DOHH2 (cell line): Measurements from ENCODE around the gene MBP.

Source experiments
- H3F3A ChIP-seq: fragments of 200-600 bp; sonication (generic), shearing (Covaris generic); 2 replicates; pipeline ENCODE4 v1.6.0; 2016; ENCODE audit warnings: antibody characterized with exemption, mild to moderate bottlenecking; ENCODE audit not compliant: control insufficient read depth, insufficient read depth
- H3K27ac ChIP-seq: fragments of 200-600 bp; sonication (generic); 2 replicates; pipeline ENCODE4 v1.5.1; 2014; ENCODE audit warnings: low read depth, mild to moderate bottlenecking, low read length, moderate library complexity
- H3K27me3 ChIP-seq: fragments of 200-600 bp; sonication (generic); 2 replicates; pipeline ENCODE4 v1.6.1; 2014; ENCODE audit warnings: mild to moderate bottlenecking, low read length, mixed read lengths; ENCODE audit not compliant: control insufficient read depth
- H3K36me3 ChIP-seq: fragments of 200-600 bp; sonication (generic); 2 replicates; pipeline ENCODE4 v1.6.1; 2014; ENCODE audit warnings: mild to moderate bottlenecking, low read length, moderate library complexity, mixed read lengths; ENCODE audit not compliant: control insufficient read depth
- H3K4me1 ChIP-seq: fragments of 200-600 bp; sonication (generic); 2 replicates; pipeline ENCODE4 v1.6.1; 2014; ENCODE audit warnings: mild to moderate bottlenecking, low read length, mixed read lengths; ENCODE audit not compliant: control insufficient read depth
- H3K4me2 ChIP-seq: fragments of 200-600 bp; sonication (generic); 2 replicates; pipeline ENCODE4 v1.6.0; 2014; ENCODE audit warnings: mild to moderate bottlenecking, low read length, moderate library complexity
- H3K4me3 ChIP-seq: fragments of 200-600 bp; sonication (generic); 2 replicates; pipeline ENCODE4 v1.5.1; 2014; ENCODE audit warnings: mild to moderate bottlenecking, low read length, mixed read lengths
- H3K79me2 ChIP-seq: fragments of 200-600 bp; sonication (generic); 2 replicates; pipeline ENCODE4 v1.6.1; 2014; ENCODE audit warnings: mild to moderate bottlenecking, low read length, mixed read lengths; ENCODE audit not compliant: control insufficient read depth
- H3K9me2 ChIP-seq: fragments of 200-600 bp; sonication (generic); replicated peaks from 2 replicates; pipeline ENCODE4 v1.6.1; 2014; ENCODE audit warnings: mild to moderate bottlenecking, low read length, mixed read lengths; ENCODE audit not compliant: control insufficient read depth
- H3K9me3 ChIP-seq: fragments of 200-600 bp; sonication (generic); 2 replicates; pipeline ENCODE4 v1.6.1; 2014; ENCODE audit warnings: antibody characterized with exemption, low read length, mixed read lengths; ENCODE audit not compliant: control insufficient read depth, insufficient read depth
- H4K20me1 ChIP-seq: fragments of 200-600 bp; sonication (generic); 2 replicates; pipeline ENCODE4 v1.6.0; 2014; ENCODE audit warnings: low read depth, mild to moderate bottlenecking, antibody characterized with exemption, low read length, moderate library complexity; ENCODE audit not compliant: control insufficient read depth, insufficient read depth
- CTCF ChIP-seq: fragments of 200-600 bp; sonication (generic); IDR thresholded peaks from one replicate; pipeline ENCODE4 v1.5.1; 2014; ENCODE audit warnings: antibody characterized with exemption, mild to moderate bottlenecking, low read depth, low read length; ENCODE audit not compliant: poor library complexity, severe bottlenecking
- EZH2phosphoT487 ChIP-seq: fragments of 200-600 bp; sonication (generic); IDR thresholded peaks from 2 replicates; pipeline ENCODE4 v1.6.1; 2017; ENCODE audit warnings: borderline replicate concordance, mild to moderate bottlenecking, antibody characterized with exemption, low read length, moderate library complexity, mixed read lengths

The MBP gene

DNA sequence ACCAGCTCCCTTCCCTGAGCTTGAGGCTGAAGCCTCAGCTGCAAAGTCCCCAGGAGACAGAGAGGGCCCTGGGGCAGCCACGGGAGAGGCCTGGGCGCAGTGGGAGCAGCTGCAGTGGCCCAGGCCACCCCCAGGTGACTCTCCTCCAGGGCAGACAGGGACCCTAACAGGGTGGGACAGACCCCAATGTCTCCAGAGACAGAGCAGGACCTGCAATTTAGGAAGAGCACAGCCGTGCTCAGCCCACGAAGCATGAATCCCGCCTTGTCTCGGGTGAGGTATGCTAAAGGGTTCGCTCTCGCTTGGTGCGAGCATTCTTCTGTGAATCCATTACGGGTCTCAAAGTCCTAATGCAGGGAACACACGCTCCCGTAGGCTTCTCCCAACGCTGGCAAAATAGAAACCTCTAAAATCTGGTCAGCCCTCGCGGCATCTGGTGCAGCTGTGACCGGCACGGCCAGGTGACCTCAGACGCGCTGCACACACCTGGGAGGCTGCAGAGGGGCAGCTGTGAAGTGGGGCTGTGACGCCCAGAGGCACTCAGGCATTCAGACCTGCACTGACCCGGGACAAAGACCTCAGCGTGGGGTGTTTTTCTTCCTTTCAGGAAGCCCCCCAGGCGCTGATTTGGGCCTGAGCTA, 12.6 kb downstream of the MBP start:
- Histone ChIP-seq H3K4me3 (no peak overlapping the region), H3K27me3 (no peaks in the 10 kb centered on the region), H4K20me1 (peaks cover 10% of the 10 kb centered on the region; the same call in 1 of the 2 replicates), H3F3A (peaks cover 19% of the 10 kb centered on the region), H3K9me3 (no peaks in the 10 kb centered on the region), H3K79me2 (peaks cover 75% of the 10 kb centered on the region), H3K4me1 (peaks cover 40% of the 10 kb centered on the region), H3K4me2 (no peak overlapping the region), H3K9me2 (no peaks in the 10 kb centered on the region), H3K36me3 (peaks cover 8% of the 10 kb centered on the region; the same call in 1 of the 2 replicates), H3K27ac (no peak overlapping the region)
- TF ChIP-seq EZH2phosphoT487, result no peak

DNA sequence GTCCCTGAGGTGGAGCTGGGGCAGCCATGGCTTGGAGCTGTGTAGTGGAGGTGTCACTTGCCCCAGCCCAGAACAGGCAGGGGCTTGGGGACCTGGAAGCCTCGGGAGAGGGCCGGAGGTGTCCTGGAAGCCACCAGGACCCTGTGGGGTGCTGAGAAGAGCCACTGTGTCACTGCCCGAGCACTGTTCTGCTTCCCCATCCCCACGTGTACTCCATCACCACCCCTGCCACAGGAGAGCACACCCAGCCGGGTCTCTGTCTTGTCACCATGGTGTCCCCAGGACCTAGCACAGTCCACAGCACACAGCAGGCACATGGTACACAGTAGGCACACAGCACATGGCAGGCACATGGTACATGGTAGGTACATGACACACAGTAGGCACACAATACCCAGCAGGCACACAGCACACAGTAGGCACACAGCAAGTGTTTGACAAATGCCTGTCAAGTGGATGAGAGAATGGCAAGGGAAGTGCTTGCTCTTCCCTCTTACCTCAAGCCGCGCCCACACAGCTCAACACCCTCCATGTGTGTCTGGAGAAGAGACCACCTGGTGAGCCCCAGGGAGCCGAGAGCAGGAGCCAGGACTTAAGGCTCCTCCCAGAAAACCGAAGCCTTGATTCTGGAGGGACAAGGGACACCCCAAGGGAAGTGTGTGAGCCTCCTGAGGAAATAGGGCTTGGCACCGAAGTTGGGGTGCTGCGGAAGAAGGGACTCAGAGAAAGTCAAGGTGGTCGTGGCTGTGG, 13.3 kb downstream of the MBP start:
- no peaks in the 10 kb centered on the region for H3K9me2 ChIP-seq
- H3K79me2 ChIP-seq, result peaks cover 68% of the 10 kb centered on the region
- TF ChIP-seq EZH2phosphoT487 (no peak), CTCF (no peak)
- no peak overlapping the region for H3K4me3 ChIP-seq
- H3F3A ChIP-seq, result peaks cover 16% of the 10 kb centered on the region
- peaks cover 10% of the 10 kb centered on the region; the same call in 1 of the 2 replicates for H4K20me1 ChIP-seq
- H3K4me2 ChIP-seq, result no peak overlapping the region
- H3K9me3 ChIP-seq, result no peaks in the 10 kb centered on the region
- no peak overlapping the region for H3K27ac ChIP-seq
- H3K27me3 ChIP-seq, result no peaks in the 10 kb centered on the region
- peaks cover 33% of the 10 kb centered on the region for H3K4me1 ChIP-seq
- H3K36me3 ChIP-seq, result peaks cover 8% of the 10 kb centered on the region; the same call in 1 of the 2 replicates

GRCh38 chr18:77118256-77119090, 14.1 kb downstream of the MBP start:
- no peak overlapping the region for H3K4me3 ChIP-seq
- H3K79me2 ChIP-seq, result peaks cover 66% of the 10 kb centered on the region
- H3K4me1 ChIP-seq, result peaks cover 25% of the 10 kb centered on the region
- peaks cover 9% of the 10 kb centered on the region; the same call in 1 of the 2 replicates for H3K36me3 ChIP-seq
- H4K20me1 ChIP-seq, result peaks cover 9% of the 10 kb centered on the region
- H3K27me3 ChIP-seq, result no peaks in the 10 kb centered on the region
- H3K9me3 ChIP-seq, result no peaks in the 10 kb centered on the region
- H3K4me2 ChIP-seq, result no peak overlapping the region
- TF ChIP-seq EZH2phosphoT487, result no peak
- no peak for TF ChIP-seq CTCF
- H3F3A ChIP-seq, result peaks cover 12% of the 10 kb centered on the region
- H3K9me2 ChIP-seq, result no peaks in the 10 kb centered on the region
- no peak overlapping the region for H3K27ac ChIP-seq
